T-helper 17 cell (primary cell): ENCODE results near the gene SAMD4A. TPM values are rescaled to one million over a fixed set of nuclear protein-coding genes. Genes with fewer than 3 reads are reported as not detected.

ENCODE experiments used
- ATAC-seq: fragments of 150-1000 bp; cut with Tn5 transposase; 2 replicates; pipeline ENCODE4 v1.10.0; 2021; ENCODE audit warnings: mild to moderate bottlenecking, moderate library complexity
- DNase-seq, 3 donors: peaks; one replicate each; pipeline versions ENCODE4 v3.0.0 to v3.0.0-alpha.2; 2020 to 2021
- H3K9me3 ChIP-seq: one replicate; pipeline ENCODE4 v1.7.0; 2013; ENCODE audit warnings: low read length, mild to moderate bottlenecking; ENCODE audit not compliant: control insufficient read depth, poor library complexity, severe bottlenecking
- H3K27ac Mint-ChIP-seq: one replicate; pipeline ENCODE4 v1.8.0; 2022; ENCODE audit warnings: mild to moderate bottlenecking, moderate library complexity, mixed read lengths
- H3K27me3 Mint-ChIP-seq: one replicate; pipeline ENCODE4 v1.8.0; 2022; ENCODE audit warnings: mixed read lengths
- H3K36me3 Mint-ChIP-seq: one replicate; pipeline ENCODE4 v1.8.0; 2022; ENCODE audit warnings: low read depth, mixed read lengths
- H3K4me1 Mint-ChIP-seq: one replicate; pipeline ENCODE4 v1.8.0; 2022; ENCODE audit warnings: mild to moderate bottlenecking, mixed read lengths
- H3K4me3 Mint-ChIP-seq: one replicate; pipeline ENCODE4 v1.8.0; 2022; ENCODE audit warnings: mild to moderate bottlenecking, moderate library complexity, mixed read lengths
- total RNA-seq, 4 donors: library from RNA in 2 of 4; stranded (reverse) in 2 of 4; gene quantifications; one replicate each; pipeline ENCODE4 v1.2.3 and lab custom pipeline; 2022 to 2026

The SAMD4A gene
- total RNA-seq, 2 donors from 2014 or later, result 6.5 to 6.9 TPM

- Mint-ChIP-seq H3K4me1 (peaks cover 14% of the 10 kb centered on the region), H3K4me3 (peak overlapping the region; percentile 33), H3K27me3 (peaks cover 30% of the 10 kb centered on the region), H3K36me3 (no peaks in the 10 kb centered on the region), H3K27ac (peak overlapping the region; percentile 79)
- DNase-seq (peak in 2 of 3 donors; percentile 10 to 19), ATAC-seq (peak; percentile 87)
- H3K9me3 ChIP-seq, result no peaks in the 10 kb centered on the region
Measured at GRCh38 chr14:54803396-54803795, 236.5 kb downstream of the SAMD4A start.

GRCh38 chr14:54803926-54804537 is 237.1 kb downstream of the SAMD4A start:
- Mint-ChIP-seq H3K36me3 (no peaks in the 10 kb centered on the region), H3K27ac (peak overlapping the region; percentile 79), H3K27me3 (peaks cover 37% of the 10 kb centered on the region), H3K4me1 (peaks cover 14% of the 10 kb centered on the region), H3K4me3 (no peak overlapping the region)
- ATAC-seq (no peak), DNase-seq (no peak)
- H3K9me3 ChIP-seq, result no peaks in the 10 kb centered on the region

DNA sequence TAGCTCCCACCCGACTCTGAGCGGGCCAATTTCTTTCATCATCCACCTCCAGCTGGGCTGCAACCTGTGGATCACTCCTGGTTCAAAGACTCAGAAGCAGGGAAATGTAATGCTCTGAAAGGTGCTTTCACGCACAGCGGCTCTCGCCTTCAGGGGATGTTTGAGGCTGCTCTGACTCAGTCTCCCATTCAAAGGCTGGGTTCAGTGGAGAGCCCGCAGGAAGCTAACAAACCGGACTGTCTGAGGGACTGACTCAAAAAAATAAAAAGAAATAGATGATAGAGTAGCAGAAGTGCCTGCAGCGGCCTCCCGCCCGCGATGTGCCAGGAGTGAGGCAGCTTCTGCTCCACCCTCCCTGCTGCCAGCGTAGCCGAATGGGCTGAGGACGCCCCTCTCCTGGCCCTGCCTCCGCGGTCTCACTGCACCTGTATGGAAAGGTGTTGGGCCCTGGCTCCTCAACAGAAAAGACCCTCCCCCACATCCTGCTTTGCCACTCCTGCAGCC is 237.7 kb downstream of the SAMD4A start:
- H3K4me3 Mint-ChIP-seq, result no peak overlapping the region
- H3K36me3 Mint-ChIP-seq, result no peaks in the 10 kb centered on the region
- no peak for DNase-seq
- peaks cover 14% of the 10 kb centered on the region for H3K4me1 Mint-ChIP-seq
- no peak for ATAC-seq
- peaks cover 39% of the 10 kb centered on the region for H3K27me3 Mint-ChIP-seq
- no peaks in the 10 kb centered on the region for H3K9me3 ChIP-seq
- peak overlapping the region; percentile 79 for H3K27ac Mint-ChIP-seq

GRCh38 chr14:54805070-54805444 is 238.1 kb downstream of the SAMD4A start:
- H3K27ac Mint-ChIP-seq, result peak overlapping the region; percentile 37
- no peak for DNase-seq
- H3K4me1 Mint-ChIP-seq, result peaks cover 14% of the 10 kb centered on the region
- no peaks in the 10 kb centered on the region for H3K36me3 Mint-ChIP-seq
- ATAC-seq, result no peak
- H3K9me3 ChIP-seq, result no peaks in the 10 kb centered on the region
- H3K27me3 Mint-ChIP-seq, result peaks cover 35% of the 10 kb centered on the region
- no peak overlapping the region for H3K4me3 Mint-ChIP-seq

GRCh38 chr14:54805445-54806322 is 238.8 kb downstream of the SAMD4A start:
- peak; percentile 68 for ATAC-seq
- Mint-ChIP-seq H3K4me3 (no peak overlapping the region), H3K36me3 (no peaks in the 10 kb centered on the region), H3K4me1 (peaks cover 14% of the 10 kb centered on the region), H3K27ac (peak overlapping the region; percentile 37), H3K27me3 (peaks cover 31% of the 10 kb centered on the region)
- peak; percentile 50 to 63 (median 56) for DNase-seq
- H3K9me3 ChIP-seq, result no peaks in the 10 kb centered on the region

- H3K27ac Mint-ChIP-seq, result no peak overlapping the region
- DNase-seq, result no peak
Measured at GRCh38 chr14:54806616-54807015, 239.7 kb downstream of the SAMD4A start.

DNA sequence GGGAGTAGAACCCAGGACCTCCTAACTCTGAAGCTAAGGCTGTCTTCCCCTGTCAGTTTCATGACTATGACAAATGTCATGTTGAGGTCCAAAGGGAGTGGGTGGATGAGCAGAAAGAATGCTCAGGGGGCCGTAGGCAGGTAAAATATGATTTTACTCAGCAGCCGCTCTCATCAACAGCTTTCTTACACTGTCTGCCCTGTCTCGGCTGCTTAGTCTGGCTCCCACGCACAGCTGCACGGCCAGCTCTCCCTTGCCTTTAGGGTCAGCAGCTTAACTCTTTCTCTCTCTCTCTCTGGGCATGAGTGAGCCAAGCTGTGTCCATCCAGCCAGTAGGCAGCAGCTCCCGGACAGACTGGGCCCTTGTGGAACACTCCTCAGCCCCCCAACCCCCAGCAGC is 240.5 kb downstream of the SAMD4A start:
- H3K27ac Mint-ChIP-seq, result no peak overlapping the region
- H3K36me3 Mint-ChIP-seq, result no peaks in the 10 kb centered on the region
- ATAC-seq, result no peak
- no peak overlapping the region for H3K4me3 Mint-ChIP-seq
- peaks cover 39% of the 10 kb centered on the region for H3K27me3 Mint-ChIP-seq
- DNase-seq, result no peak
- no peaks in the 10 kb centered on the region for H3K9me3 ChIP-seq
- peaks cover 17% of the 10 kb centered on the region for H3K4me1 Mint-ChIP-seq

More at GRCh38 chr14:54806616-54807015, 239.7 kb downstream of the SAMD4A start:
- no peak overlapping the region for H3K4me3 Mint-ChIP-seq
- H3K4me1 Mint-ChIP-seq, result peaks cover 17% of the 10 kb centered on the region
- no peaks in the 10 kb centered on the region for H3K36me3 Mint-ChIP-seq
- no peaks in the 10 kb centered on the region for H3K9me3 ChIP-seq
- H3K27me3 Mint-ChIP-seq, result peaks cover 39% of the 10 kb centered on the region
- no peak for ATAC-seq

DNA sequence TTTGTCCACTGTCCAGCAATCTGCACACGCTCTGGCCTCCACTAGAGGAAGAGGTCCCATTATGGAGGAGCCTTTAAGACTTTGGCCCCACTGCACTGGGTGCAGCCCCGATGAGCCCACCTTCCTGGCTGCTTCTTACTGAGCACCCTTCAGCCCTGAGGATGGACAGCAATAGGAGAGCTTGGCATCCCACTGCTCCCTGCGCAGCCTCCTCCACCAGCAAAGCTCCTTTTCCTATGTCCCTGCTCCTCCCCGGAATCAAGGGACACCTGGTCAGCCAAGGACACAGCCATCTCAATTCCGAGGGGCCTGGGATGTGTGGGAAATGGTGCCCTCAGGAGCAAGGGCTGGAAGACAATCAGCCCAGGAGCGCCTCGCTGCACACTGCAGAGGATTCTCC is 241.0 kb downstream of the SAMD4A start:
- H3K27me3 Mint-ChIP-seq, result peaks cover 39% of the 10 kb centered on the region
- DNase-seq, result no peak

GRCh38 chr14:54808326-54809161 is 241.6 kb downstream of the SAMD4A start:
- Mint-ChIP-seq H3K27me3 (peaks cover 39% of the 10 kb centered on the region), H3K27ac (no peak overlapping the region)
- ATAC-seq, result no peak

More for the DNA sequence above, 241.0 kb downstream of the SAMD4A start:
- H3K9me3 ChIP-seq, result no peaks in the 10 kb centered on the region
- H3K4me1 Mint-ChIP-seq, result peaks cover 17% of the 10 kb centered on the region
- H3K4me3 Mint-ChIP-seq, result no peak overlapping the region
- no peak for ATAC-seq
- H3K27ac Mint-ChIP-seq, result no peak overlapping the region
- H3K36me3 Mint-ChIP-seq, result no peaks in the 10 kb centered on the region

DNA sequence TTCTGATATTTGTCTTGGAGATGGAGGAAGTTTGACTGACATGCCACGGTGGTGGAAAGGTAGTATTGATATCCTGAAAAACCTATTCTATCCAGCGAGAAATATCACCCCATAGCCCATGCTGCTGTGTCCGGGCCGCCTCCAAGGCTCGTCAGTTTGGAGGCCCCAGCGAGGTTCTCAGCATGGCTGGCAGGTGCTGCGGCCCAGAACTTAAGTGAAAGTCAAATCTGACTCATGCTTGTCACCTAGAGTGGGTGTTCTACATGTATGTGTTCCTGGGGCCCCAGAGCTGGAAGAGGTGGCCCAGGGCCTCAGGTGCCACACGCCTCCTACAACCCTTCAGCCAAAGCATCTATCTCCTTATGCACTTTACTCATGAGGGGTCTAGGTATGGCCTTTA is 242.8 kb downstream of the SAMD4A start:
- no peaks in the 10 kb centered on the region for H3K36me3 Mint-ChIP-seq
- ATAC-seq, result no peak

More at GRCh38 chr14:54808326-54809161, 241.6 kb downstream of the SAMD4A start:
- no peak for DNase-seq
- peaks cover 14% of the 10 kb centered on the region for H3K4me1 Mint-ChIP-seq
- no peak overlapping the region for H3K4me3 Mint-ChIP-seq
- H3K36me3 Mint-ChIP-seq, result no peaks in the 10 kb centered on the region
- no peaks in the 10 kb centered on the region for H3K9me3 ChIP-seq

DNA sequence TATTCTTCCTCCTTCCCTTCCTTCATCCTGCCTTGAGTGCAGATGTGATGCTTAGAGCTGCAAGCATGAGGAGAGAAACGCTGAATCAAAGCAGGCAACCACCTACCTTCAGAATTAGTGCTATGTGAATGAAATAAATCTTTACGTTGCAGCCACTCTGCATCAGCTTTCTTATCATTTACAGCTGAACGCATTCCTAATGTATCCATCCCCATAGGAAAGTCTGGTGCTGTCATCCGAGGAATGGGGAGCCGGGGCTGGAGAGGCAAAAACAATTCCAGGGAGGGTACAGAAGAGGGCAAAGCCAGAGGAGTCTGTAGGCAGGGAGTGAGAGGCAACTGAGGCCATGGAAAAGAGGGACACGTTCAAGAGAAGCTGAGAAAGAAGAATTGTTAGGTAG is 245.7 kb downstream of the SAMD4A start:
- Mint-ChIP-seq H3K27me3 (peaks cover 38% of the 10 kb centered on the region), H3K4me3 (no peak overlapping the region), H3K36me3 (peaks cover 4% of the 10 kb centered on the region), H3K27ac (no peak overlapping the region), H3K4me1 (peaks cover 3% of the 10 kb centered on the region)
- ATAC-seq (no peak), DNase-seq (no peak)
- H3K9me3 ChIP-seq, result no peaks in the 10 kb centered on the region

More for the DNA sequence above, 242.8 kb downstream of the SAMD4A start:
- no peaks in the 10 kb centered on the region for H3K9me3 ChIP-seq
- peaks cover 42% of the 10 kb centered on the region for H3K27me3 Mint-ChIP-seq
- no peak for DNase-seq
- no peak overlapping the region for H3K27ac Mint-ChIP-seq
- peaks cover 12% of the 10 kb centered on the region for H3K4me1 Mint-ChIP-seq
- H3K4me3 Mint-ChIP-seq, result no peak overlapping the region

DNA sequence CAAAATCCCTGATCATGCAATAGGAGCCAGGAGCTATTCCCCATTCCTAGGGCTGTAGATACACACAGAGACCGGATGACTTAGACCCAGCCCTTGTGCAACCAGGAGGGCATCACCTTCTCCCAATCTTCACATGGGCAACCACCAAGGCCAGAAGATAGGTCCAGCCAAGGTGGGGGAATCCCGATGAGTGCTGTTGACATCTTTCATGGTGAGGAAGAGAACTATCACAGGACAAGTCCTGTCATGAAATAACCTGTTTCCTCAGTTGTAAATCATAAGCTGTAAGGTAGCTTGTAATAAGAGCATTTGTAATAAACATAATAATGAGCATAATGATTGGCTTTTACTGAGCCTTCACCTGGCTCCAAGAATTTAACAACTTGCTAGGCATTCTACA is 246.2 kb downstream of the SAMD4A start:
- H3K36me3 Mint-ChIP-seq, result peaks cover 4% of the 10 kb centered on the region
- ATAC-seq, result no peak
- H3K4me3 Mint-ChIP-seq, result no peak overlapping the region
- H3K9me3 ChIP-seq, result no peaks in the 10 kb centered on the region
- no peak overlapping the region for H3K27ac Mint-ChIP-seq
- H3K4me1 Mint-ChIP-seq, result peaks cover 3% of the 10 kb centered on the region
- DNase-seq, result no peak
- peaks cover 37% of the 10 kb centered on the region for H3K27me3 Mint-ChIP-seq

- ATAC-seq (no peak), DNase-seq (no peak)
- H3K9me3 ChIP-seq, result no peaks in the 10 kb centered on the region
- Mint-ChIP-seq H3K27me3 (peaks cover 32% of the 10 kb centered on the region), H3K36me3 (peaks cover 5% of the 10 kb centered on the region), H3K4me1 (peaks cover 3% of the 10 kb centered on the region), H3K4me3 (no peak overlapping the region), H3K27ac (no peak overlapping the region)
Measured at GRCh38 chr14:54814076-54814475, 247.1 kb downstream of the SAMD4A start.
